MCF 10A (cell line): ENCODE data around the gene SNRNP70. TPM values are rescaled to one million over a fixed set of nuclear protein-coding genes. Genes with fewer than 3 reads are reported as not detected.
A peak's percentile ranks its signal among the peaks of the same experiment; 100 is the strongest.
"Not testable (repeated sequence)": the region's sequence is repeated elsewhere in the genome, so short reads cannot be mapped to it uniquely, and the experiment has no call there.

Source experiments
- BruUV-seq: library from RNA; stranded (reverse); fragments of 400-500 nt; replicated peaks from 2 replicates; lab custom pipeline; 2021; lab: Mats Ljungman, UMichigan
- CTCF ChIA-PET: fragments of 300-600 bp; sonication (Branson Sonifier 250); formaldehyde crosslinking; extraction: SDS; loops from one replicate; lab custom pipeline; 2021; ENCODE audit warnings: antibody characterized with exemption, inconsistent platforms; lab: Yijun Ruan, JAX
- POLR2A ChIA-PET: fragments of 300-600, 350-650 bp; sonication (Branson Sonifier 250); formaldehyde crosslinking; extraction: SDS; loops from one replicate; lab custom pipeline; 2020; ENCODE audit warnings: antibody characterized with exemption, inconsistent platforms; lab: Yijun Ruan, JAX
- DNase-seq: peaks from one replicate; pipeline ENCODE4 v3.0.0-alpha.2; 2018; ENCODE audit not compliant: unreplicated experiment
- H3K27ac Mint-ChIP-seq: one replicate; pipeline ENCODE4 v1.8.0; 2022; ENCODE audit warnings: mild to moderate bottlenecking, low read depth, mixed read lengths; ENCODE audit not compliant: unreplicated experiment
- H3K27me3 Mint-ChIP-seq: one replicate; pipeline ENCODE4 v1.8.0; 2022; ENCODE audit warnings: mixed read lengths; ENCODE audit not compliant: insufficient read depth, unreplicated experiment
- H3K36me3 Mint-ChIP-seq: one replicate; pipeline ENCODE4 v1.8.0; 2022; ENCODE audit warnings: mild to moderate bottlenecking, moderate library complexity, mixed read lengths; ENCODE audit not compliant: insufficient read depth, unreplicated experiment
- H3K4me1 Mint-ChIP-seq: one replicate; pipeline ENCODE4 v1.8.0; 2022; ENCODE audit warnings: mixed read lengths; ENCODE audit not compliant: insufficient read depth, unreplicated experiment
- H3K4me3 Mint-ChIP-seq: one replicate; pipeline ENCODE4 v1.8.0; 2022; ENCODE audit warnings: mild to moderate bottlenecking, moderate library complexity, mixed read lengths; ENCODE audit not compliant: unreplicated experiment
- H3K9me3 Mint-ChIP-seq: one replicate; pipeline ENCODE4 v1.8.0; 2022; ENCODE audit warnings: mixed read lengths; ENCODE audit not compliant: unreplicated experiment
- CTCF ChIP-seq: fragments of 200-600 bp; IDR thresholded peaks from one replicate; pipeline ENCODE4 v1.8.0; 2022; ENCODE audit warnings: antibody characterized with exemption, mild to moderate bottlenecking; ENCODE audit not compliant: unreplicated experiment
- intact Hi-C: fragments of 100-400 bp; cut with micrococcal nuclease; formaldehyde crosslinking; loops from 2 replicates; pipeline ENCODE4 v1.14.1; 2022
- total RNA-seq: library from RNA; stranded (reverse); gene quantifications from 2 replicates; pipeline ENCODE4 v1.2.3, GENCODE V29; 2022

Gene SNRNP70
- total RNA-seq, 1 experiment from 2014 or later = 199 TPM

DNA sequence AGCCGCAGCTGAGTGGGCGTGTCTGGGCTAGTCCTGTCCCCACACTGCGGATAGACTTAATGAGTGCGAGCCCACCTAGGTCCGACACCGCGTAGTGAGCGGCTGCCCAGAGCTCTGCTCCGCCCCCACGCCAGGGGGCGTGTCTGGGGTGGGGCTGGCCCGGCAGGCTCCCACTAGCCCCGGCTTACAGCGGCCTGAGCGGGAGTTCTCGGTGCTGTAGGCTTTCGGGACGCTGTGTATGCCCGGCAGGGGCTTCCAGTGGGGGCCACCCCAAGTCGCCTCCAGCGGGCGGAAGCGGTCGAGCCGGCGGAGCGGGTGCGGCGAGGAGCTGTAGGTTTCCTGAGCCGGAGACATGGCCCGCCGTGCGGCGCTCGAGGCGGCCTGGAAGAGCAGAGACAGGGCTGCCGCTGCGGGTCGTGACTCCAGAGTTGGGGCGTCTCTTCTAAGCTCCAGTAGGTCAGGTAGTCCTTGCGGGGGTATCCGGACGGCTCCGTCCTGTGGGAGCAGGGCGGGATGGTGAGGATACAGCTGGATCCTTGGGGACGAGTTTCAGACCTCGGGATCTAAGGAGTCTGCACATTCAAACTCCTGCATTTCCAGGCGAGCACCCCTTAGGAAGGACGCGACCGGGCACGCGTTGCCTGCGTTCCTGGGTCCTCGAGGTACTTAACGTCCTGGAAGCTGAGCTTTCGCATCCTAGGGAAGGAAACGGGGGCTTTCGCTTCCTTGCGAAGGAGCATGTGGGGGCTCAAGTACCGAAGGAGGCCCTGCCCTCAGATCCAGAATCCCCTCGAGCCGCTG is 28.9 kb upstream of the SNRNP70 start:
- H3K27ac Mint-ChIP-seq = no peak overlapping the region
- peak; percentile 15 for TF ChIP-seq CTCF
- H3K36me3 Mint-ChIP-seq = no peaks in the 10 kb centered on the region
- H3K27me3 Mint-ChIP-seq = no peaks in the 10 kb centered on the region
- H3K4me3 Mint-ChIP-seq = peak overlapping the region; percentile 64
- intact Hi-C loops = no loop called here
- CTCF ChIA-PET = interaction anchor here (0.6 to 1.4 kb wide), 6 partner anchors 9 to 1708 kb away, joined by 3 to 6 read pairs (median 3); no protein-coding TSS in a partner anchor
- H3K4me1 Mint-ChIP-seq = peaks cover 17% of the 10 kb centered on the region
- BruUV-seq = no TSS peak
- H3K9me3 Mint-ChIP-seq = no peaks in the 10 kb centered on the region
- POLR2A ChIA-PET = interaction anchor here (0.6 to 2.6 kb wide), 7 partner anchors 13 to 430 kb away, joined by 3 to 22 read pairs (median 3); partner anchors contain the start of genes GYS1 and RUVBL2
- peak; percentile 55 for DNase-seq

GRCh38 chr19:49056902-49057596 is 28.2 kb upstream of the SNRNP70 start:
- H3K27me3 Mint-ChIP-seq, H3K9me3 Mint-ChIP-seq, DNase-seq, H3K27ac Mint-ChIP-seq, H3K36me3 Mint-ChIP-seq, BruUV-seq, intact Hi-C loops: not testable (repeated sequence)
- H3K4me1 Mint-ChIP-seq = peaks cover 17% of the 10 kb centered on the region
- POLR2A ChIA-PET = interaction anchor here (0.6 to 2.6 kb wide), 6 partner anchors 13 to 157 kb away, joined by 3 to 22 read pairs (median 4); partner anchors contain the start of genes GYS1, NUCB1 and RUVBL2
- H3K4me3 Mint-ChIP-seq = peak overlapping the region; percentile 64
- CTCF ChIA-PET = interaction anchor here (0.6 to 1.4 kb wide), 6 partner anchors 8 to 1708 kb away, joined by 3 to 6 read pairs (median 4); no protein-coding TSS in a partner anchor

- intact Hi-C loops = no loop called here
- H3K27ac Mint-ChIP-seq = no peak within 1 kb of the TSS
- TF ChIP-seq CTCF = no peak
- CTCF ChIA-PET = interaction anchor here (0.6 to 1.0 kb wide), 2 partner anchors 28 to 38 kb away, joined by 3 to 4 read pairs; no protein-coding TSS in a partner anchor
- no TSS peak for BruUV-seq
- peaks cover 17% of the 10 kb centered on the region for H3K4me1 Mint-ChIP-seq
- H3K9me3 Mint-ChIP-seq = no peaks in the 10 kb centered on the region
- H3K4me3 Mint-ChIP-seq = peak within 1 kb of the TSS; percentile 64
- no peaks in the 10 kb centered on the region for H3K36me3 Mint-ChIP-seq
- H3K27me3 Mint-ChIP-seq = no peaks in the 10 kb centered on the region
- peak; percentile 76 for DNase-seq
- POLR2A ChIA-PET = interaction anchor here (0.6 to 2.6 kb wide), 5 partner anchors 38 to 158 kb away, joined by 3 to 22 read pairs (median 6); partner anchors contain the start of genes GYS1, NUCB1 and RUVBL2
Measured at GRCh38 chr19:49057636-49058234, 27.5 kb upstream of the SNRNP70 start, which contains the start of gene CGB7. TSS of gene CGB7 (minus strand) at chr19:49057749. CDS start at chr19:49055375, 2,374 bp downstream.

GRCh38 chr19:49058562-49058961 is 26.7 kb upstream of the SNRNP70 start:
- Mint-ChIP-seq H3K9me3 (no peaks in the 10 kb centered on the region), H3K27ac (no peak overlapping the region), H3K27me3 (no peaks in the 10 kb centered on the region), H3K36me3 (peaks cover 2% of the 10 kb centered on the region), H3K4me3 (no peak overlapping the region), H3K4me1 (peaks cover 17% of the 10 kb centered on the region)
- intact Hi-C loops = no loop called here
- CTCF ChIA-PET = interaction anchor here (0.6 to 1.2 kb wide), 2 partner anchors 16 to 92 kb away, joined by 4 to 5 read pairs; no protein-coding TSS in a partner anchor
- no TSS peak for BruUV-seq
- POLR2A ChIA-PET = interaction anchor here (0.6 kb wide), 1 partner anchor 438 kb away, joined by 3 read pairs; no protein-coding TSS in a partner anchor
- TF ChIP-seq CTCF = no peak
- peak; percentile 26 for DNase-seq
